ENCODE data around the gene TH.

- TF ChIP-seq CTCF (IDR thresholded peaks at IDR 0.05; ENCODE audit: low read depth, low read length, poor library complexity, severe bottlenecking) (no peak), EZH2phosphoT487 (IDR thresholded peaks at IDR 0.05; ENCODE audit: borderline replicate concordance, low read length) (no peak)
These were observed 5.5 kb upstream of the TH start for GRCh38 chr11:2177076-2177475.

Data from DOHH2 (cell line).